ENCODE measurements around the gene CHST11.
A peak's percentile ranks its signal among the peaks of the same experiment; 100 is the strongest.

Gene CHST11

GRCh38 chr12:104652910-104653309 is 196.2 kb downstream of the CHST11 start:
- no peak for DNase-seq (ENCODE audit: low read depth, low spot score)

GRCh38 chr12:104653730-104654664 is 197.2 kb downstream of the CHST11 start:
- no peak for DNase-seq (ENCODE audit: low read depth, low spot score)

GRCh38 chr12:104654665-104655609 is 198.2 kb downstream of the CHST11 start:
- no peak for DNase-seq (ENCODE audit: low read depth, low spot score)

- DNase-seq (ENCODE audit: low read depth, low spot score), result no peak
These were observed 199.6 kb downstream of the CHST11 start for GRCh38 chr12:104656383-104656782.

- no peak for DNase-seq (ENCODE audit: low read depth, low spot score)
These were observed 200.2 kb downstream of the CHST11 start for GRCh38 chr12:104656921-104657320.

GRCh38 chr12:104657726-104658484 is 201.2 kb downstream of the CHST11 start:
- no peak for DNase-seq (ENCODE audit: low read depth, low spot score)

- no peak for DNase-seq (ENCODE audit: low read depth, low spot score)
These were observed 202.3 kb downstream of the CHST11 start for GRCh38 chr12:104659058-104659457.

GRCh38 chr12:104662203-104662602 is 205.5 kb downstream of the CHST11 start:
- no peak for DNase-seq (ENCODE audit: low read depth, low spot score)

GRCh38 chr12:104662908-104663307 is 206.2 kb downstream of the CHST11 start:
- no peak for DNase-seq (ENCODE audit: low read depth, low spot score)

- no peak for DNase-seq (ENCODE audit: low read depth, low spot score)
These were observed 207.6 kb downstream of the CHST11 start for GRCh38 chr12:104664351-104664750.

- DNase-seq (ENCODE audit: low read depth, low spot score), result no peak
These were observed 208.5 kb downstream of the CHST11 start for GRCh38 chr12:104665296-104665695.

- DNase-seq (ENCODE audit: low read depth, low spot score), result no peak
These were observed 210.4 kb downstream of the CHST11 start for GRCh38 chr12:104667139-104667538.

- DNase-seq (ENCODE audit: low read depth, low spot score), result no peak
These were observed 211.5 kb downstream of the CHST11 start for GRCh38 chr12:104668274-104668718.

GRCh38 chr12:104669089-104669721 is 212.5 kb downstream of the CHST11 start:
- DNase-seq (ENCODE audit: low read depth, low spot score), result no peak

GRCh38 chr12:104669851-104670337 is 213.1 kb downstream of the CHST11 start:
- DNase-seq (ENCODE audit: low read depth, low spot score), result no peak

- no peak for DNase-seq (ENCODE audit: low read depth, low spot score)
These were observed 214.0 kb downstream of the CHST11 start for GRCh38 chr12:104670439-104671408.

- DNase-seq (ENCODE audit: low read depth, low spot score), result peak; percentile 78
These were observed 214.8 kb downstream of the CHST11 start for GRCh38 chr12:104671409-104672095.

- DNase-seq (ENCODE audit: low read depth, low spot score), result no peak
These were observed 215.3 kb downstream of the CHST11 start for GRCh38 chr12:104672096-104672445.

All from activated naive CD8-positive, alpha-beta T cell treated with anti-CD3 and anti-CD28 coated beads, Interleukin-2, amount 50 U/mL, for 16 hours (primary cell).